ENCODE measurements around the gene LRFN4.
"Not testable (repeated sequence)": the region's sequence is repeated elsewhere in the genome, so short reads cannot be mapped to it uniquely, and the experiment has no call there.

The LRFN4 gene

GRCh38 chr11:66856496-66857233 is at the start of gene LRFN4:
TSS of gene LRFN4 (plus strand) at chr11:66857064. CDS start at chr11:66857745, 681 bp downstream.
- peak in 1 of 2 donors; percentile 52 for DNase-seq

- no peak for DNase-seq
These were observed 47.3 kb upstream of the LRFN4 start for GRCh38 chr11:66809592-66809991.

GRCh38 chr11:66810576-66811185 is 46.2 kb upstream of the LRFN4 start:
- no peak for DNase-seq

- no peak for DNase-seq
These were observed 42.2 kb upstream of the LRFN4 start for GRCh38 chr11:66814678-66815077.

GRCh38 chr11:66815646-66816045 is 41.2 kb upstream of the LRFN4 start:
- no peak for DNase-seq

- no peak for DNase-seq
These were observed 38.5 kb upstream of the LRFN4 start for GRCh38 chr11:66818231-66818955.

GRCh38 chr11:66820381-66820780 is 36.5 kb upstream of the LRFN4 start:
- no peak for DNase-seq

- DNase-seq: no peak
These were observed 36.0 kb upstream of the LRFN4 start for GRCh38 chr11:66820901-66821300.

- DNase-seq: no peak
These were observed 33.2 kb upstream of the LRFN4 start for GRCh38 chr11:66823700-66824099.

GRCh38 chr11:66824573-66824972 is 32.3 kb upstream of the LRFN4 start:
- not testable (repeated sequence) for DNase-seq

- no peak for DNase-seq
These were observed 22.4 kb upstream of the LRFN4 start for GRCh38 chr11:66834539-66834845.

GRCh38 chr11:66834943-66835342 is 21.9 kb upstream of the LRFN4 start:
- DNase-seq: no peak

GRCh38 chr11:66835768-66836405 is 21.0 kb upstream of the LRFN4 start:
- DNase-seq: no peak

GRCh38 chr11:66840317-66841091 is 16.4 kb upstream of the LRFN4 start:
- no peak for DNase-seq

GRCh38 chr11:66841861-66842260 is 15.0 kb upstream of the LRFN4 start:
- no peak for DNase-seq

GRCh38 chr11:66842501-66842895 is 14.4 kb upstream of the LRFN4 start:
- DNase-seq: no peak

GRCh38 chr11:66842896-66843775 is 13.7 kb upstream of the LRFN4 start, which contains the start of gene RCE1:
TSS of gene RCE1 (plus strand) at chr11:66843441. CDS start at chr11:66843456, 15 bp downstream.
- peak; percentile 91 to 92 for DNase-seq

GRCh38 chr11:66843776-66844495 is 12.9 kb upstream of the LRFN4 start:
- DNase-seq: no peak

GRCh38 chr11:66844496-66845142 is 12.2 kb upstream of the LRFN4 start:
- DNase-seq: no peak

GRCh38 chr11:66845143-66845875 is 11.6 kb upstream of the LRFN4 start:
- DNase-seq: no peak

All from stimulated activated CD4-positive, alpha-beta T cell treated with anti-CD3 and anti-CD28 coated beads, Interleukin-2, amount 100 ng/mL, for 24 hours (primary cell).